Gastrocnemius medialis (tissue), 4 donors: ENCODE data around the gene CDC25B.

Source experiments
- POLR2A ChIP-seq, 2 donors: fragments of 450-650 bp; IDR thresholded peaks; one replicate each; pipeline ENCODE4 v1.6.1; 2017; ENCODE audit warnings: antibody characterized with exemption in 2 of 2, mild to moderate bottlenecking in 2 of 2, moderate library complexity in 2 of 2
- TF ChIP-seq, protein P1 (sequence below), 5 experiments: fragments of 450-650 bp in 3 of 5; fragments of 200-600 bp in 2 of 5; sonication (generic) in 2 of 5; IDR thresholded peaks in 4 of 5; conservative IDR thresholded peaks in 1 of 5; 1 replicate in 4 of 5; 2 replicates in 1 of 5; pipeline ENCODE4 v1.5.1; 2016 to 2019; ENCODE audit warnings: antibody characterized with exemption in 5 of 5, mild to moderate bottlenecking in 3 of 5, moderate library complexity in 3 of 5

DNA sequence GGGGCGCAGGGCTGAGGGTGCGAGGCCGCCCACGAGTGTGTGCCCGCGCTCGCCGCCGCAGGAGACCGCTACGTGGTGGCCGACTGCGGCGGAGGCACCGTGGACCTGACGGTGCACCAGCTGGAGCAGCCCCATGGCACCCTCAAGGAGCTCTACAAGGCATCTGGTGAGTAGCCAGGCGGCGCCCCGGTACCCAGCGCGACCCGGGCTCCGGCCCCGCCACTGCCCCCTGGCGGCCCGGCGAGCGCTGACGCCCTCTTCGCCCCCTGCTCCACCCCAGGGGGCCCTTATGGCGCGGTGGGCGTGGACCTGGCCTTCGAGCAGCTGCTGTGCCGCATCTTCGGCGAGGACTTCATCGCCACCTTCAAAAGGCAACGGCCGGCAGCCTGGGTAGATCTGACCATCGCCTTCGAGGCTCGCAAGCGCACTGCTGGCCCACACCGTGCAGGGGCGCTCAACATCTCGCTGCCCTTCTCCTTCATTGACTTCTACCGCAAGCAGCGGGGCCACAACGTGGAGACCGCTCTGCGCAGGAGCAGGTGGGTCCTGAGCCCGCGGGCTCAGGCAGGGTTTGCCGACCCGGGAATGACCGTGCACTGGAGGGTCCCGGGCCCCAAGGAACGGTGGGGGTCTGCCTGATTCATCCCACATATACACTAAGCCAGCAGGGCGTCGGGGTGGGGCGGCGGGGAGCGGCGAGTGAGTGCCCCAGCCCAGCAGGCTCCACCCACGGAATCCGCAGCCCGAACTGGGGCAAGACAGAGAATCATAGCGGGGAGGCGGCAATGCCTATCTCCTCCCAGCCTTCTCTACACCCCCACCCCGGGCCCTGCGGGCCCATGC, 46.2 kb upstream of the CDC25B start:
- TF ChIP-seq, protein P1, sequence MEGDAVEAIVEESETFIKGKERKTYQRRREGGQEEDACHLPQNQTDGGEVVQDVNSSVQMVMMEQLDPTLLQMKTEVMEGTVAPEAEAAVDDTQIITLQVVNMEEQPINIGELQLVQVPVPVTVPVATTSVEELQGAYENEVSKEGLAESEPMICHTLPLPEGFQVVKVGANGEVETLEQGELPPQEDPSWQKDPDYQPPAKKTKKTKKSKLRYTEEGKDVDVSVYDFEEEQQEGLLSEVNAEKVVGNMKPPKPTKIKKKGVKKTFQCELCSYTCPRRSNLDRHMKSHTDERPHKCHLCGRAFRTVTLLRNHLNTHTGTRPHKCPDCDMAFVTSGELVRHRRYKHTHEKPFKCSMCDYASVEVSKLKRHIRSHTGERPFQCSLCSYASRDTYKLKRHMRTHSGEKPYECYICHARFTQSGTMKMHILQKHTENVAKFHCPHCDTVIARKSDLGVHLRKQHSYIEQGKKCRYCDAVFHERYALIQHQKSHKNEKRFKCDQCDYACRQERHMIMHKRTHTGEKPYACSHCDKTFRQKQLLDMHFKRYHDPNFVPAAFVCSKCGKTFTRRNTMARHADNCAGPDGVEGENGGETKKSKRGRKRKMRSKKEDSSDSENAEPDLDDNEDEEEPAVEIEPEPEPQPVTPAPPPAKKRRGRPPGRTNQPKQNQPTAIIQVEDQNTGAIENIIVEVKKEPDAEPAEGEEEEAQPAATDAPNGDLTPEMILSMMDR (IDR thresholded peaks at IDR 0.05 in 4 of 5, conservative IDR thresholded peaks at IDR 0.05 in 1 of 5) = peak in 4 of 5 experiments; percentile 16 to 48 (median 32)
- no peak for TF ChIP-seq POLR2A (IDR thresholded peaks at IDR 0.05)
